Breast epithelium (tissue), 4 donors: ENCODE measurements around the gene TRPM3. TPM values are rescaled to one million over a fixed set of nuclear protein-coding genes. Genes with fewer than 3 reads are reported as not detected.
A peak's percentile ranks its signal among the peaks of the same experiment; 100 is the strongest.

ENCODE experiments used
- DNase-seq, 2 donors: peaks; one replicate each; pipeline ENCODE4 v3.0.0-alpha.2; 2019; ENCODE audit warnings: low spot score in 2 of 2
- H3K27ac ChIP-seq, 2 donors: fragments of 200-600 bp; sonication (generic) in 1 of 2; one replicate each; pipeline ENCODE4 v1.5.1; 2016 to 2019; ENCODE audit warnings: mild to moderate bottlenecking in 1 of 2
- H3K27me3 ChIP-seq, 2 donors: fragments of 200-600 bp; sonication (generic) in 1 of 2; one replicate each; pipeline versions ENCODE4 v1.5.1 to v1.6.0; 2017 to 2019; ENCODE audit warnings: control low read depth in 1 of 2, mild to moderate bottlenecking in 1 of 2
- H3K36me3 ChIP-seq: fragments of 200-600 bp; one replicate; pipeline ENCODE4 v1.5.1; 2019
- H3K4me1 ChIP-seq, 2 donors: fragments of 200-600 bp; sonication (generic); one replicate each; pipeline ENCODE4 v1.5.1; 2016 to 2019; ENCODE audit warnings: control low read depth in 1 of 2
- H3K4me3 ChIP-seq, 3 donors: fragments of 200-600 bp; sonication (generic); 1 replicate in 2 of 3; 2 replicates in 1 of 3; pipeline ENCODE4 v1.5.1; 2016 to 2019; ENCODE audit warnings: mild to moderate bottlenecking in 3 of 3, moderate library complexity in 2 of 3
- H3K9me3 ChIP-seq, 2 donors: fragments of 200-600 bp; sonication (generic) in 1 of 2; one replicate each; pipeline ENCODE4 v1.5.1; 2016 to 2019; ENCODE audit warnings: control low read depth in 1 of 2
- CTCF ChIP-seq, 3 donors: fragments of 450-650 bp; IDR thresholded peaks; one replicate each; pipeline ENCODE4 v1.5.1; 2016 to 2017; ENCODE audit warnings: antibody characterized with exemption in 3 of 3, mild to moderate bottlenecking in 3 of 3, moderate library complexity in 3 of 3
- POLR2A ChIP-seq: fragments of 450-650 bp; IDR thresholded peaks from one replicate; pipeline ENCODE4 v1.6.1; 2016; ENCODE audit warnings: antibody characterized with exemption, mild to moderate bottlenecking, moderate library complexity
- POLR2AphosphoS5 ChIP-seq, 3 donors: sonication (generic); formaldehyde crosslinking; IDR thresholded peaks; one replicate each; pipeline ENCODE4 v1.6.1; 2017; ENCODE audit warnings: antibody characterized with exemption in 3 of 3
- intact Hi-C: fragments of 100-400 bp; cut with DNase I; formaldehyde crosslinking; loops from one replicate; pipeline ENCODE4 v1.15.1; 2023; ENCODE audit warnings: low total_unique reads
- total RNA-seq, 3 donors: library from RNA; depleted of rRNA; stranded (reverse); fragments of >200 nt; gene quantifications; one replicate each; pipeline ENCODE4 v1.1.0, GENCODE V29; 2016

The TRPM3 gene
- total RNA-seq, 3 donors from 2014 or later: 0.33 to 0.88 (median 0.64) TPM

GRCh38 chr9:70951749-70952727, 169.4 kb downstream of the TRPM3 start:
- no peak overlapping the region for H3K4me3 ChIP-seq
- no peaks in the 10 kb centered on the region for H3K27me3 ChIP-seq
- TF ChIP-seq POLR2AphosphoS5 (IDR thresholded peaks at IDR 0.05) (no peak), POLR2A (no peak), CTCF (IDR thresholded peaks at IDR 0.05) (no peak)
- H3K36me3 ChIP-seq: no peaks in the 10 kb centered on the region
- intact Hi-C loops: no loop called here
- no peak for DNase-seq
- no peaks in the 10 kb centered on the region for H3K9me3 ChIP-seq
- H3K27ac ChIP-seq: no peak overlapping the region
- no peaks in the 10 kb centered on the region for H3K4me1 ChIP-seq

- H3K27ac ChIP-seq: no peak overlapping the region
- intact Hi-C loops: no loop called here
- no peaks in the 10 kb centered on the region for H3K36me3 ChIP-seq
These were observed 171.2 kb downstream of the TRPM3 start for GRCh38 chr9:70950270-70950669.

GRCh38 chr9:70949239-70949638, 172.2 kb downstream of the TRPM3 start:
- Histone ChIP-seq H3K27me3 (no peaks in the 10 kb centered on the region), H3K36me3 (no peaks in the 10 kb centered on the region), H3K4me1 (no peaks in the 10 kb centered on the region), H3K9me3 (no peaks in the 10 kb centered on the region), H3K4me3 (no peak overlapping the region), H3K27ac (no peak overlapping the region)
- TF ChIP-seq CTCF (IDR thresholded peaks at IDR 0.05): no peak
- TF ChIP-seq POLR2A: no peak
- TF ChIP-seq POLR2AphosphoS5 (IDR thresholded peaks at IDR 0.05): no peak
- intact Hi-C loops: no loop called here
- no peak for DNase-seq

More at GRCh38 chr9:70950270-70950669, 171.2 kb downstream of the TRPM3 start:
- H3K27me3 ChIP-seq: no peaks in the 10 kb centered on the region
- H3K4me3 ChIP-seq: no peak overlapping the region
- no peaks in the 10 kb centered on the region for H3K4me1 ChIP-seq
- TF ChIP-seq POLR2AphosphoS5 (IDR thresholded peaks at IDR 0.05) (no peak), CTCF (IDR thresholded peaks at IDR 0.05) (no peak), POLR2A (no peak)
- H3K9me3 ChIP-seq: no peaks in the 10 kb centered on the region
- DNase-seq: no peak

GRCh38 chr9:70948744-70949143, 172.7 kb downstream of the TRPM3 start:
- Histone ChIP-seq H3K4me3 (no peak overlapping the region), H3K4me1 (no peaks in the 10 kb centered on the region), H3K27me3 (no peaks in the 10 kb centered on the region), H3K9me3 (no peaks in the 10 kb centered on the region), H3K36me3 (no peaks in the 10 kb centered on the region), H3K27ac (peak overlapping the region in 1 of 2 donors; percentile 33)
- intact Hi-C loops: no loop called here
- TF ChIP-seq CTCF (IDR thresholded peaks at IDR 0.05) (no peak), POLR2A (no peak), POLR2AphosphoS5 (IDR thresholded peaks at IDR 0.05) (no peak)
- no peak for DNase-seq

GRCh38 chr9:70947511-70947910, 173.9 kb downstream of the TRPM3 start:
- TF ChIP-seq POLR2AphosphoS5 (IDR thresholded peaks at IDR 0.05) (no peak), CTCF (IDR thresholded peaks at IDR 0.05) (no peak), POLR2A (no peak)
- no peaks in the 10 kb centered on the region for H3K36me3 ChIP-seq
- H3K4me3 ChIP-seq: no peak overlapping the region
- H3K27me3 ChIP-seq: no peaks in the 10 kb centered on the region
- peak overlapping the region in 1 of 2 donors; percentile 33 for H3K27ac ChIP-seq
- H3K4me1 ChIP-seq: no peaks in the 10 kb centered on the region
- H3K9me3 ChIP-seq: no peaks in the 10 kb centered on the region
- no peak for DNase-seq
- intact Hi-C loops: no loop called here
